HEK293T (cell line): Measurements from ENCODE around the gene MYL3.

Experiments
- ARNT ChIP-seq: fragments of 450-650 bp; IDR thresholded peaks from 2 replicates; pipeline ENCODE4 v1.6.1; 2017; ENCODE audit warnings: mild to moderate bottlenecking
- FOXK2 ChIP-seq: fragments of 450-650 bp; IDR thresholded peaks from 2 replicates; pipeline ENCODE4 v1.6.1; 2016; ENCODE audit warnings: mild to moderate bottlenecking
- SP1 ChIP-seq: fragments of 450-650 bp; IDR thresholded peaks from 2 replicates; pipeline ENCODE4 v1.6.1; 2017
- TARDBP ChIP-seq: fragments of 450-650 bp; IDR thresholded peaks from 2 replicates; pipeline ENCODE4 v1.6.1; 2016

- no peak for TF ChIP-seq FOXK2
- no peak for TF ChIP-seq TARDBP
- TF ChIP-seq ARNT = no peak
- TF ChIP-seq SP1 = no peak
Measured at GRCh38 chr3:46893763-46894162, 30.5 kb upstream of the MYL3 start.
